ENCODE data around the gene ARCN1.

The ARCN1 gene

GRCh38 chr11:118640332-118641154, 68.3 kb downstream of the ARCN1 start:
- no peak for DNase-seq

GRCh38 chr11:118641397-118642019, 69.3 kb downstream of the ARCN1 start:
- DNase-seq: no peak

- no peak for DNase-seq
These were observed 71.2 kb downstream of the ARCN1 start for GRCh38 chr11:118643142-118643994.

GRCh38 chr11:118643995-118644345, 71.8 kb downstream of the ARCN1 start:
- no peak for DNase-seq

GRCh38 chr11:118644496-118644895, 72.3 kb downstream of the ARCN1 start:
- no peak for DNase-seq

GRCh38 chr11:118645066-118645715, 73.0 kb downstream of the ARCN1 start:
- DNase-seq: no peak

GRCh38 chr11:118646393-118646792, 74.2 kb downstream of the ARCN1 start:
- no peak for DNase-seq

GRCh38 chr11:118648291-118648690, 76.1 kb downstream of the ARCN1 start:
- DNase-seq: no peak

- DNase-seq: no peak
These were observed 77.7 kb downstream of the ARCN1 start for GRCh38 chr11:118649941-118650340.

- no peak for DNase-seq
These were observed 78.2 kb downstream of the ARCN1 start for GRCh38 chr11:118650366-118650765.

- no peak for DNase-seq
These were observed 79.6 kb downstream of the ARCN1 start for GRCh38 chr11:118651820-118652219.
